HepG2 (cell line): ENCODE results near the gene RAB40C. TPM values are rescaled to one million over a fixed set of nuclear protein-coding genes. Genes with fewer than 3 reads are reported as not detected.
A peak's percentile ranks its signal among the peaks of the same experiment; 100 is the strongest.

Experiments
- ARID2 ChIP-seq: sonication (generic); formaldehyde crosslinking; IDR thresholded peaks from 2 replicates; pipeline ENCODE4 v1.8.1; 2022; ENCODE audit warnings: mild to moderate bottlenecking, missing genetic modification reagents, borderline replicate concordance
- ARNT ChIP-seq: fragments of 450-650 bp; IDR thresholded peaks from 2 replicates; pipeline ENCODE4 v1.6.1; 2017
- ATAD3A ChIP-seq: sonication (generic); formaldehyde crosslinking; IDR thresholded peaks from 2 replicates; pipeline ENCODE4 v1.4.0; 2020; ENCODE audit warnings: missing genetic modification reagents
- ATM ChIP-seq: fragments of 450-650 bp; IDR thresholded peaks from 2 replicates; pipeline ENCODE4 v1.7.1; 2017; ENCODE audit warnings: mild to moderate bottlenecking, borderline replicate concordance
- CEBPB ChIP-seq: IDR thresholded peaks from 2 replicates; pipeline ENCODE4 v1.6.1; 2011; ENCODE audit warnings: low read depth, low read length, improper control_type of control experiment, borderline replicate concordance
- ELF1 ChIP-seq: sonication (generic); formaldehyde crosslinking; IDR thresholded peaks from 2 replicates; pipeline ENCODE4 v1.4.0; 2020; ENCODE audit warnings: missing genetic modification reagents
- FOXJ3 ChIP-seq: sonication (generic); formaldehyde crosslinking; IDR thresholded peaks from 2 replicates; pipeline ENCODE4 v1.4.0; 2020; ENCODE audit warnings: missing genetic modification reagents, mild to moderate bottlenecking, borderline replicate concordance
- JUNB ChIP-seq: sonication (generic); formaldehyde crosslinking; IDR thresholded peaks from 2 replicates; pipeline ENCODE4 v1.8.0; 2022; ENCODE audit warnings: missing genetic modification reagents, mild to moderate bottlenecking, borderline replicate concordance
- JUND ChIP-seq: sonication (generic); formaldehyde crosslinking; IDR thresholded peaks from 2 replicates; pipeline ENCODE4 v1.8.0; 2022; ENCODE audit warnings: mild to moderate bottlenecking, missing genetic modification reagents
- NPAS2 ChIP-seq: sonication (generic); formaldehyde crosslinking; IDR thresholded peaks from 2 replicates; pipeline ENCODE4 v1.8.0; 2022; ENCODE audit warnings: mild to moderate bottlenecking, missing genetic modification reagents, borderline replicate concordance
- ONECUT2 ChIP-seq: sonication (generic); formaldehyde crosslinking; IDR thresholded peaks from 2 replicates; pipeline ENCODE4 v1.4.0; 2020; ENCODE audit warnings: missing genetic modification reagents
- RFXAP ChIP-seq: sonication (generic); formaldehyde crosslinking; IDR thresholded peaks from 2 replicates; pipeline ENCODE4 v1.4.0; 2020; ENCODE audit warnings: missing genetic modification reagents, borderline replicate concordance
- RXRB ChIP-seq: IDR thresholded peaks from 2 replicates; pipeline ENCODE4 v1.6.1; 2016; ENCODE audit warnings: borderline replicate concordance, missing genetic modification reagents, missing compliant biosample characterization
- SYNCRIP ChIP-seq: fragments of 200-400 bp; formaldehyde crosslinking; IDR thresholded peaks from 2 replicates; pipeline ENCODE4 v1.6.1; 2018; ENCODE audit warnings: mild to moderate bottlenecking, low read depth, low read length; ENCODE audit not compliant: insufficient read depth
- ZBTB7B ChIP-seq: sonication (generic); formaldehyde crosslinking; IDR thresholded peaks from 2 replicates; pipeline ENCODE4 v1.4.0; 2020; ENCODE audit warnings: missing genetic modification reagents
- ZNF101 ChIP-seq: sonication (generic); formaldehyde crosslinking; IDR thresholded peaks from 2 replicates; pipeline ENCODE4 v1.4.0; 2020; ENCODE audit warnings: mild to moderate bottlenecking, low read depth, missing genetic modification reagents, borderline replicate concordance
- ZNF331 ChIP-seq: sonication (generic); formaldehyde crosslinking; IDR thresholded peaks from 2 replicates; pipeline ENCODE4 v1.4.0; 2020; ENCODE audit warnings: missing genetic modification reagents
- ZNF484 ChIP-seq: sonication (generic); formaldehyde crosslinking; IDR thresholded peaks from 2 replicates; pipeline ENCODE4 v1.5.1; 2020; ENCODE audit warnings: mild to moderate bottlenecking, low read depth, missing genetic modification reagents, borderline replicate concordance
- ZNF510 ChIP-seq: sonication (generic); formaldehyde crosslinking; IDR thresholded peaks from 2 replicates; pipeline ENCODE4 v1.4.0; 2020; ENCODE audit warnings: low read depth, mild to moderate bottlenecking, missing genetic modification reagents
- ZNF607 ChIP-seq: sonication (generic); formaldehyde crosslinking; IDR thresholded peaks from 2 replicates; pipeline ENCODE4 v1.5.1; 2020; ENCODE audit warnings: missing genetic modification reagents, mild to moderate bottlenecking, borderline replicate concordance
- polyA plus RNA-seq, 8 experiments: library from polyadenylated mRNA; depleted of rRNA in 3 of 8; stranded (reverse) in 7 of 8; unstranded in 1 of 8; fragments of >200 nt; fragmentation: Illumina TruSeq in 4 of 8; extraction: Trizol in 4 of 8; gene quantifications; 2 replicates each; pipeline versions ENCODE4 v1.2.1 to v1.2.3, GENCODE V29; 2011 to 2016; ENCODE audit warnings: low read depth in 4 of 8, missing spikeins in 1 of 8, mixed read lengths in 1 of 8; ENCODE audit not compliant: insufficient read depth in 1 of 8
- total RNA-seq, 5 experiments: library from RNA; depleted of rRNA; stranded (reverse); fragments of >200 nt; fragmentation: Illumina TruSeq; extraction: Trizol; gene quantifications; 2 replicates each; pipeline ENCODE4 v1.2.3, GENCODE V29; 2016; ENCODE audit warnings: low read depth in 1 of 5
- TF ChIP-seq, protein P1 (sequence below): IDR thresholded peaks from 2 replicates; pipeline ENCODE4 v1.4.0; 2020; ENCODE audit warnings: mild to moderate bottlenecking, missing genetic modification reagents
- TF ChIP-seq, protein P2 (sequence below): sonication (generic); formaldehyde crosslinking; conservative IDR thresholded peaks from 2 replicates; pipeline ENCODE4 v1.4.0; 2020; ENCODE audit warnings: missing genetic modification reagents
- TF ChIP-seq, protein P3 (sequence below): sonication (generic); formaldehyde crosslinking; IDR thresholded peaks from 2 replicates; pipeline ENCODE4 v1.8.1; 2023; ENCODE audit warnings: mild to moderate bottlenecking, moderate library complexity, missing genetic modification reagents

Gene RAB40C
- total and polyA plus RNA-seq, 2 of the 13 experiments (the other 11 are each of a cell fraction or from before 2014, with no cell fraction given), result 7.7 to 11.5 TPM

DNA sequence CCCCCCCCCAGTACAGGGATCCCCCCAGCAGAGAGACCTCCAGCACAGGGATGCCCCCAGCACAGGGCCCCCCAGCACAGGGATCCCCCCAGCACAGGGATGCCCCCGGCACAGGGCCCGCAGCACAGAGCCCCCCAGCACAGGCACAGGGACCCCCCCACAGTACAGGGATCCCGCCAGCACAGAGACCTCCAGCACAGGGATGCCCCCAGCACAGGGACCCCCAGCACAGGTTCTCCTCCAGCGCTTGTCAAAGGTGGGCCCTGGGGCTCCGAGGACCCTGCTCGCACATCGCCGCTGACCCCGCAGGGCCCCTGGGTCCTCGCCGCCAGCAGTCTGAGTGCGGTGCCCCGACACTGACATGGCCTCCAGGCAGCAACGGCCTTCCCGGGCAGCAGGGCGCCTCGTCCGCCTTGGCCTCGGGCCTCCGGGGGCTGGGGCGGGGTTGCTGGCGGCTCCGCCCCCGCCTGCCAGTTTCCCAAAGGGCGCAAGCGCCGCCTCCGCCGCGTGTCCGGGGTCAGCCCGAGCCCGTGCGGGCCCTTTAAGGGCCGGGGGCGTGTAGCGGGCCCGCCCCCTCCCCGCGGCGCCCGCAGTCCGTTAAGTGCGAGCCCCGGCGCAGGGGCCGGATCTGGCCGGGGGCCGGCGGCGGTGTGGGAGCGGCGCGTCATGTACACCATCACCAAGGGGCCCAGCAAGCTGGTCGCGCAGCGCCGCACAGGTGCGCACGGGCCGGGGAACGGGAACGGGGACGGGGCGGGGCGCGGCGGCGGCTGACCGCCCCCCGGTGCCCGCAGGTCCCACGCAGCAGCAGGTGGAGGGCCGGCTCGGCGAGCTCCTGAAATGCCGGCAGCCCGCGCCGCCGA, 51.7 kb downstream of the RAB40C start, which contains the start of gene MCRIP2 (continued):
- TF ChIP-seq, protein P1, sequence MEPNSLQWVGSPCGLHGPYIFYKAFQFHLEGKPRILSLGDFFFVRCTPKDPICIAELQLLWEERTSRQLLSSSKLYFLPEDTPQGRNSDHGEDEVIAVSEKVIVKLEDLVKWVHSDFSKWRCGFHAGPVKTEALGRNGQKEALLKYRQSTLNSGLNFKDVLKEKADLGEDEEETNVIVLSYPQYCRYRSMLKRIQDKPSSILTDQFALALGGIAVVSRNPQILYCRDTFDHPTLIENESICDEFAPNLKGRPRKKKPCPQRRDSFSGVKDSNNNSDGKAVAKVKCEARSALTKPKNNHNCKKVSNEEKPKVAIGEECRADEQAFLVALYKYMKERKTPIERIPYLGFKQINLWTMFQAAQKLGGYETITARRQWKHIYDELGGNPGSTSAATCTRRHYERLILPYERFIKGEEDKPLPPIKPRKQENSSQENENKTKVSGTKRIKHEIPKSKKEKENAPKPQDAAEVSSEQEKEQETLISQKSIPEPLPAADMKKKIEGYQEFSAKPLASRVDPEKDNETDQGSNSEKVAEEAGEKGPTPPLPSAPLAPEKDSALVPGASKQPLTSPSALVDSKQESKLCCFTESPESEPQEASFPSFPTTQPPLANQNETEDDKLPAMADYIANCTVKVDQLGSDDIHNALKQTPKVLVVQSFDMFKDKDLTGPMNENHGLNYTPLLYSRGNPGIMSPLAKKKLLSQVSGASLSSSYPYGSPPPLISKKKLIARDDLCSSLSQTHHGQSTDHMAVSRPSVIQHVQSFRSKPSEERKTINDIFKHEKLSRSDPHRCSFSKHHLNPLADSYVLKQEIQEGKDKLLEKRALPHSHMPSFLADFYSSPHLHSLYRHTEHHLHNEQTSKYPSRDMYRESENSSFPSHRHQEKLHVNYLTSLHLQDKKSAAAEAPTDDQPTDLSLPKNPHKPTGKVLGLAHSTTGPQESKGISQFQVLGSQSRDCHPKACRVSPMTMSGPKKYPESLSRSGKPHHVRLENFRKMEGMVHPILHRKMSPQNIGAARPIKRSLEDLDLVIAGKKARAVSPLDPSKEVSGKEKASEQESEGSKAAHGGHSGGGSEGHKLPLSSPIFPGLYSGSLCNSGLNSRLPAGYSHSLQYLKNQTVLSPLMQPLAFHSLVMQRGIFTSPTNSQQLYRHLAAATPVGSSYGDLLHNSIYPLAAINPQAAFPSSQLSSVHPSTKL (CRISPR knock-in tag), result no peak
- no peak for TF ChIP-seq ZNF510 (CRISPR knock-in tag)
- no peak for TF ChIP-seq ZNF101 (CRISPR knock-in tag)
- 0 out of 2 replicates have a peak, but pooled peaks have one; percentile 24 for TF ChIP-seq ZNF607
- no peak for TF ChIP-seq JUNB
- no peak for TF ChIP-seq FOXJ3 (CRISPR knock-in tag)
- peak; percentile 31; the same call in 1 of the 2 replicates for TF ChIP-seq ZNF331 (CRISPR knock-in tag)
- no peak for TF ChIP-seq ZBTB7B (CRISPR knock-in tag)
- TF ChIP-seq CEBPB, result no peak
- no peak for TF ChIP-seq ARID2 (CRISPR knock-in tag)
- TF ChIP-seq, protein P2, sequence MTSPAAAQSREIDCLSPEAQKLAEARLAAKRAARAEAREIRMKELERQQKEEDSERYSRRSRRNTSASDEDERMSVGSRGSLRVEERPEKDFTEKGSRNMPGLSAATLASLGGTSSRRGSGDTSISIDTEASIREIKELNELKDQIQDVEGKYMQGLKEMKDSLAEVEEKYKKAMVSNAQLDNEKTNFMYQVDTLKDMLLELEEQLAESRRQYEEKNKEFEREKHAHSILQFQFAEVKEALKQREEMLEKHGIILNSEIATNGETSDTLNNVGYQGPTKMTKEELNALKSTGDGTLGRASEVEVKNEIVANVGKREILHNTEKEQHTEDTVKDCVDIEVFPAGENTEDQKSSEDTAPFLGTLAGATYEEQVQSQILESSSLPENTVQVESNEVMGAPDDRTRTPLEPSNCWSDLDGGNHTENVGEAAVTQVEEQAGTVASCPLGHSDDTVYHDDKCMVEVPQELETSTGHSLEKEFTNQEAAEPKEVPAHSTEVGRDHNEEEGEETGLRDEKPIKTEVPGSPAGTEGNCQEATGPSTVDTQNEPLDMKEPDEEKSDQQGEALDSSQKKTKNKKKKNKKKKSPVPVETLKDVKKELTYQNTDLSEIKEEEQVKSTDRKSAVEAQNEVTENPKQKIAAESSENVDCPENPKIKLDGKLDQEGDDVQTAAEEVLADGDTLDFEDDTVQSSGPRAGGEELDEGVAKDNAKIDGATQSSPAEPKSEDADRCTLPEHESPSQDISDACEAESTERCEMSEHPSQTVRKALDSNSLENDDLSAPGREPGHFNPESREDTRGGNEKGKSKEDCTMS, result no peak
- TF ChIP-seq ELF1 (CRISPR knock-in tag), result no peak
- 0 out of 2 replicates have a peak, but pooled peaks have one; percentile 25 for TF ChIP-seq ONECUT2
- TF ChIP-seq SYNCRIP, result no peak
- TF ChIP-seq ATM, result no peak
- no peak for TF ChIP-seq ARNT
- TF ChIP-seq NPAS2 (CRISPR knock-in tag), result no peak
- TF ChIP-seq ATAD3A (CRISPR knock-in tag), result no peak
- no peak for TF ChIP-seq ZNF484 (CRISPR knock-in tag)
- TF ChIP-seq, protein P3, sequence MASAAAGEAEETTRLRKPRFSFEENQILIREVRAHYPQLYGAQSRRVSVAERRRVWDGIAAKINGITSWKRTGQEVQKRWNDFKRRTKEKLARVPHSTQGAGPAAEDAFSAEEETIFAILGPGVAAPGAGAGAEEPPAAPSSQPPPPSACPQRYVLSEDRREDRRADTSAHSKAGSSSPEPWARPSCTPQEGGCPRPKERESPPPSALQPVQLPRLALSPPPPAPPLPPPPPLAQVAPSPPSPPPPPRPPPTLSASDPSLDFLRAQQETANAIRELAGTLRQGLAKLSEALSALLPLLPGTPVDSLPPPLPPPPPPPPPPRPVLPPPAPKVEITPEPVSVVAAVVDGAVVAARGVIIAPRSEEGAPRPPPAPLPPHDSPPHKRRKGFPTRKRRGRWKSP, result peak; percentile 79
- peak; percentile 45; the same call in 1 of the 2 replicates for TF ChIP-seq RXRB (CRISPR knock-in tag)
- no peak for TF ChIP-seq RFXAP (CRISPR knock-in tag)
- no peak for TF ChIP-seq JUND
